Central memory CD8-positive, alpha-beta T cell (primary cell): Measurements from ENCODE around the gene NFIL3.

ENCODE experiments used
- ATAC-seq: fragments of 150-1000 bp; cut with Tn5 transposase; replicated peaks from 2 replicates; pipeline ENCODE4 v1.10.0; 2022; ENCODE audit warnings: mild to moderate bottlenecking, moderate FRiP score, moderate number of reproducible peaks; ENCODE audit not compliant: poor library complexity, severe bottlenecking; ENCODE audit errors: extremely low read depth
- DNase-seq, 2 donors: peaks; one replicate each; pipeline ENCODE4 v3.0.0; 2021; ENCODE audit warnings: low spot score in 2 of 2
- H3K27ac Mint-ChIP-seq: one replicate; pipeline ENCODE4 v1.8.0; 2022; ENCODE audit warnings: low read depth, mild to moderate bottlenecking, moderate library complexity, mixed read lengths
- H3K27me3 Mint-ChIP-seq: one replicate; pipeline ENCODE4 v1.8.0; 2022; ENCODE audit warnings: mixed read lengths
- H3K36me3 Mint-ChIP-seq: one replicate; pipeline ENCODE4 v1.8.0; 2022; ENCODE audit warnings: mild to moderate bottlenecking, moderate library complexity, mixed read lengths; ENCODE audit not compliant: insufficient read depth
- H3K4me1 Mint-ChIP-seq: one replicate; pipeline ENCODE4 v1.8.0; 2022; ENCODE audit warnings: mixed read lengths
- H3K4me3 Mint-ChIP-seq: one replicate; pipeline ENCODE4 v1.8.0; 2022; ENCODE audit warnings: mild to moderate bottlenecking, moderate library complexity, mixed read lengths
- H3K9me3 Mint-ChIP-seq: one replicate; pipeline ENCODE4 v1.8.0; 2022; ENCODE audit warnings: mixed read lengths

Gene NFIL3

DNA sequence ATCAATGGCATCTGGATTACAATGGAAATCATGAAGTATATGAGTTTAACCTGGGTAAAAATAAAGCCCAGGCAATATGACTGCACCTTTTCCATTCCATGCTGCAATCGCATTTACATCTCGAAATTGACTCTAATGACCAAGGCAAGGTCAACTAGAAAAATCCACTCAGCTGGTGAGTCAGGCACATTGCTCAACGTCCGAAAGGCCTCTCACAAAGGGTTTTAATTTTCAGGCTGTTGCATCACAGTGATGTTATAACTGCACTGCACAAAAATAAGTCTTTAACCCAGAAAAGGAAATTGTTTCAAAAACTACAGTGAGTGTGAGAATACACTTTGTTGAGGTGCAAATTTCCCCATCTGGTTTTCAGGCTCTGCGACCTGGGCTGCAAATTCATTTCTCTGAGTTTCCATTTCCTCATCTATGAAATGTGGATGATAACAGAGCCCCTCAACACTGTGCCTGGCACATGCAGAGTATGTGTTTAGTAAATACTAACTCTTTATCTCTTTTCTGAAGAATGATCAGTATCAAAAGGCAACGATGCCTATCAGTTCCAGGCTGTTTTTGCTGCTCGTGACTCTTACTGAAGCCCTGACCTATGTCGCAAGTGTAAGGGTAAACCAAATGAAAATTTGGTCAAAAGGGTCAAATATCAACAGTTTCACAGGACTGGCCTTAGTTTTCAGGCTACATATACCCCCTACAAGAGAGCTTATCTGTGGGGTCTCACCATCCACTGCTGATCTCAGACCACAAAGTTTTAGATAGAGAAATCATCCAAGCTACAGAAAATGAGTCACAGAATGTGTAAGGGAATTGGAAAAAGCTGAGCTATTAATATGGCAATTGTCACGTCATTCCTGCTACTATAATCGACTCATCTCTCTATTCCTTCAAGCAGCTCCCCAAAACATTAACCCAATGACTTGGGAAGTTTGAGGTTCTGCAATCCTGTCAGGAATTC is 4.1 kb downstream of the NFIL3 start:
- Mint-ChIP-seq H3K9me3 (no peaks in the 10 kb centered on the region), H3K4me1 (peaks cover 22% of the 10 kb centered on the region), H3K27ac (no peak overlapping the region), H3K4me3 (no peak overlapping the region), H3K36me3 (peaks cover 9% of the 10 kb centered on the region), H3K27me3 (peaks cover 20% of the 10 kb centered on the region)
- ATAC-seq (no peak), DNase-seq (no peak)

DNA sequence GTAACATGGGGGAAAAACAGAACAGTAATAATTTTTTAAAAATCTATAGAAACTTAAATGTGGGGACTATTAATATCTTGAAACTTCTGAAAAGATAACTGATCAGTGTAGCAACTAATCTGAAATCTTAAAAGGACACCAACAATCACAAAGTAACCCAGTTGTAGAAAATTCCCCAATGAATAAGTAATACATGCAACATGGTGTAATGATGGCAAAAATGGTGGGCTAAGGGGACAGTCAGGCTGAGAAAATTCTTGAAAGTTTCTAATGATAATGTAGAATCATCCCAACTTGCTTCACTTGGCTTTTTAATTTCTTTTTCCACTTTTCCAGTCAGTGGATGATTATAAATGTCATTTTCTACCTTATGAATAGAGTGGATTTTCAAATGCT is 5.4 kb downstream of the NFIL3 start:
- peaks cover 7% of the 10 kb centered on the region for H3K36me3 Mint-ChIP-seq
- peaks cover 24% of the 10 kb centered on the region for H3K4me1 Mint-ChIP-seq
- no peak for ATAC-seq
- H3K4me3 Mint-ChIP-seq = no peak overlapping the region
- peaks cover 20% of the 10 kb centered on the region for H3K27me3 Mint-ChIP-seq
- DNase-seq = no peak
- no peaks in the 10 kb centered on the region for H3K9me3 Mint-ChIP-seq
- no peak overlapping the region for H3K27ac Mint-ChIP-seq

DNA sequence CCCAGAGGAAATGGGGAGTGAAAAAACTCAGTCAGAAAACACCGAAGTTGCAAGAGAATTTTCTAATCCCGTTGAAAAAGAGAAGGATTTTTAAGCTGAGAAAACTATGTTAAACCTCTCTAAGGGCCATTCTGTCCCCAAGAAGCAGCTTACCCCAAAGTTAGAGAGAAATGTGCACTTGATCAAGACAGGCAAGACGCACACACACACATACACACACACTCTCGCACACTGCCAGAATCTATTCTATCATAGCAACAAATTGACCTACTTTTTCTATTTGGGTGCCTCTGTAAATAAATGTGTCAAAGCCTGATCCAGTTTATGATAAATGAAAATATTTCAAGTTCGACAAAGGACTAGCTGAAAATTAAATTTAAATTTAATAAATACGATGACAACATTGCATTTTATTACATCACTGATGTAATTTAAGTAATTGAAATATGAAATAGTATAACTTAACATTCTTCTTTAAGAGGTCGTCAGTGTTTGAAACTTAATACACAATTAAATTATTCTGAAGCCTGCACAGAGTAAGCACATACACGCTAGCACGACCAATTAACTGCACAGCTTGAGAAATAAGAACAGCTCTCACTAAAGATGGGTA is 5.9 kb downstream of the NFIL3 start:
- Mint-ChIP-seq H3K27ac (no peak overlapping the region), H3K27me3 (peaks cover 20% of the 10 kb centered on the region), H3K9me3 (no peaks in the 10 kb centered on the region), H3K4me1 (peaks cover 19% of the 10 kb centered on the region), H3K4me3 (no peak overlapping the region), H3K36me3 (peaks cover 2% of the 10 kb centered on the region)
- DNase-seq = no peak
- no peak for ATAC-seq

DNA sequence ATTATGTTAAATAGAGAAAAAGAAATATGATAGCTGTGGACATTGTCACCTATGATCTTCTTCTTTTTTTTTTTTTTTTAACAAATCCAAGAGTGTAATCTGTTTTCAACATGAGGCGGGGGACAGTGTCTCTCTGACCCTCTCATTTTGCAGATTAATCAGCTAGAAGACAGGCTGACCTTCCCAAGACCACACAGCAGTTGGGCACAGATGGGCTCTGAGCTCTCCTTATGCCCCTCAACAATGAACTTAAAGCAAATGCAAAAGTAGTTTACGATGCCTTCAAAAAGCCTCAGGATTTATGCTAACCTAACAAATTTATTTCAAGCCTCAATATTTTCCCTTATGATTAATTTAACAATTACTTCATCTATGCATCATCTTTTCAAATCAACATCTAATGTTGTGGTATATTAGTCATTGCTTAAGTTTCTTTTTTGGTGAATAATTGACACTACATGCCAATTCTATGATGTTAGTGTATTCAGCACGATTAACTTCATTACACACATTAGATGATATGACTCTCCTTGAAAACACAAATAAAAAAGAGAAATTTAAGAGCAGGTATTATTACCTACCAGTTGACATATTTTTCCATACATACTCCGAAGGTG is 7.4 kb downstream of the NFIL3 start:
- DNase-seq = no peak
- Mint-ChIP-seq H3K36me3 (no peaks in the 10 kb centered on the region), H3K4me3 (no peak overlapping the region), H3K27ac (no peak overlapping the region), H3K9me3 (no peaks in the 10 kb centered on the region), H3K27me3 (peaks cover 13% of the 10 kb centered on the region), H3K4me1 (peaks cover 7% of the 10 kb centered on the region)
- ATAC-seq = no peak

DNA sequence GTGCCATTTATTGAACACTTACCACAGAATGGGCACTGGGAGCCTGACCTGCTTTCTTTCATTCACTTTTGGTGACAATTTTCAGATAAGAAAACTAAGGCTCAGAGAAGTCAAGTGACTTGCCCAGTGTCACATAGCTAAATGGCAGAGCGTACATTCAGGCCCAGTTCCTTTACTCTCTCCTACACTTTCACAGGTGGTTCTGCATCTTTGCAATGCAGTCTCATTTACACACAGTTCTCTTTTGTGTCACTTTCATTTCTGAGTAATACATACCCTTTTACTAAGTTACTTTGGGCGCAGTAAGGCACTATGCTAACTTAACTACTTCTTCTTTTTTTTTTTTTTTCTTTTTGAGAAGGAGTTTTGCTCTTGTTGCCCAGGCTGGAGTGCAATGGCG is 8.3 kb downstream of the NFIL3 start:
- no peak overlapping the region for H3K4me3 Mint-ChIP-seq
- H3K27ac Mint-ChIP-seq = no peak overlapping the region
- no peaks in the 10 kb centered on the region for H3K9me3 Mint-ChIP-seq
- H3K36me3 Mint-ChIP-seq = peaks cover 3% of the 10 kb centered on the region
- no peak for DNase-seq
- ATAC-seq = peak; percentile 56
- H3K27me3 Mint-ChIP-seq = peaks cover 7% of the 10 kb centered on the region
- H3K4me1 Mint-ChIP-seq = peaks cover 13% of the 10 kb centered on the region

DNA sequence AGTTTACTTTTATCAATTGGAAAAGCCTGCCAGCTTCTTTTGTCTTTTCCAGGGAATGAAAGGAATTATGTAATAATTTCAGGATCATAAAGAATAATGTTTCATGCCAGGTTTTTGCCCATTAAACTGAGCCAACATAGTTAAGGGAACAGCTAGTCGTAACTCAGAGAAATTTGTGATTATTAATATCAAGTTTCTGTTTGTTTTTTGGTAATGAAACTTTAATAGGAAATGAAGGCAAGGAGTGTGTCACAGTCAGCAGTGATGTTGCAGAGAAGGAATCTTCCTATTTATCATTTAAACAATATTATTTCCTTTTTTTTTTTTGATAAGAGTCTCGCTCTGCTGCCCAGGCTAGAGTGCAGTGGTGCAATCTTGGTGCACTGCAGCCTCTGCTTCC is 10.7 kb downstream of the NFIL3 start:
- no peak overlapping the region for H3K4me3 Mint-ChIP-seq
- H3K27ac Mint-ChIP-seq = no peak overlapping the region
- no peak for ATAC-seq
- H3K27me3 Mint-ChIP-seq = no peaks in the 10 kb centered on the region
- no peaks in the 10 kb centered on the region for H3K9me3 Mint-ChIP-seq
- DNase-seq = no peak
- H3K36me3 Mint-ChIP-seq = peaks cover 6% of the 10 kb centered on the region
- peaks cover 13% of the 10 kb centered on the region for H3K4me1 Mint-ChIP-seq

DNA sequence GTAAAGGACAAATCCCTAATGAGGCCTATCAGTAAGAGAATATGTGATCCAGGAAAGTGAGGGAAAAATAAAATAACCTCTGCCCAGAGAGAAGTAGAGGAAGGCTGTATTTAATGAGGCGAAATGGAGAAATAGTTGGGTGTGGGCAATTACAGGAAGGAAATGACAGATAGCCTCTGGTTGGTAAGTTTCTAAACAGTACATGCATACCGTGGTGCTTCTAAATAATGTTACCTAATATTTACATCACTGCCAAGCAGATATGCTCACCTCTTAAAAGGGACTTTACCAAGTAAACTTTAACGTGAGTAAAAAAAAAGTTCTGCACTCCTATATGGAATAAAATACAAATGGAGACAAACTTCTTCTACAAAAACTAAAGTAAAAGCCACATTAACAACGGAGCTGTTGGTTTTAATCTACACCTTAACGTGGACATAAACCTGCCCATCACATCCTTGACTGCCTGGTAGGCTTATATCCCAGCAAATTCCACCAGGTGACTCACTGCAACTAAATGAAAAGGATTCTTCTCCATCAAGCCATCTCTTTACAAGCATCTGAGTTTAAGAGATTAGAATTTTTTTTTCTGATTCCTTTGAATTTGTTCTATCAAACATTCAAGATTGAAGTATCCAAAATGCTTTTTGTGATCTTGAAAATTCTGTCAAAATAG is 12.4 kb downstream of the NFIL3 start:
- ATAC-seq (peak; percentile 32), DNase-seq (no peak)
- Mint-ChIP-seq H3K27me3 (no peaks in the 10 kb centered on the region), H3K4me3 (no peak overlapping the region), H3K36me3 (peaks cover 8% of the 10 kb centered on the region), H3K4me1 (peaks cover 13% of the 10 kb centered on the region), H3K27ac (no peak overlapping the region), H3K9me3 (no peaks in the 10 kb centered on the region)

DNA sequence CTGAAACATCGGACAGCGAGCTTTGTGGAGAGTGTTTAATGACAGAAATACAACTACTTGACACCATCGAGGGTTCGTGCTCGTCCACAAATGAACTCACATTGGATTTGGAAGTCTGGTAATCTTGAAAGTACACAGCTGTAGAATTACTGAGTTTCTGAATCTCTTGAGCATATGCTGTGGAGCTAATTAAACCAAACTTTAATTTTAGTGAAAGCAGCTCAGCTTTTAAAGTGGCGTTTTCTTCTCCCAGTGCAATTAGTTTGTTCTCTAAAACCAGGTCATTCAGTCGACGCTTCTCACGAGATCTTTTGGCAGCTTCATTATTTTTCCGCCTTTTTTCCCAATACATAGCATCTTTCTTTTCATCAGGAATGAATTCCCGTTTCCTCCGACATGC is 13.5 kb downstream of the NFIL3 start:
- Mint-ChIP-seq H3K4me1 (peaks cover 13% of the 10 kb centered on the region), H3K27me3 (no peaks in the 10 kb centered on the region), H3K4me3 (no peak overlapping the region), H3K9me3 (no peaks in the 10 kb centered on the region), H3K36me3 (peaks cover 8% of the 10 kb centered on the region), H3K27ac (no peak overlapping the region)
- no peak for ATAC-seq
- no peak for DNase-seq

DNA sequence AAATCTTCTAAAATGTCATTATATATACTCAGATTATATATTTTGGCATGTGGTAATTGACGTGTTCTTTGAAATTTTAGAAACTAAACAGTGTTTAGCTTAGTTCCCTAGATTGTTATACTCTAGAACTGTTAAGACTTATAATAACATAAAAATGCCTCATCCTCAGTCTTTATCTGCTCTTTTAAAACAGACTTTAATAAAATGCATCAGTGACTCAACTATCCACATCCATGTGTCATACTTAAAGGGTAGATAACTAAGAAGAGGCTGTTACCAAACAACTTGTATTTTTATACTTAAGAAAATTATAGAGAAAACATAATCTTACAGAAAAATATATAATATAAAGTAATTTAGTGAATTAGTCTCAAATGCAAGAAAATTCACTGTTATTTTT is 15.2 kb downstream of the NFIL3 start:
- ATAC-seq = no peak
- Mint-ChIP-seq H3K27me3 (no peaks in the 10 kb centered on the region), H3K9me3 (no peaks in the 10 kb centered on the region), H3K27ac (no peak overlapping the region), H3K4me1 (peaks cover 12% of the 10 kb centered on the region), H3K4me3 (no peak overlapping the region), H3K36me3 (peaks cover 10% of the 10 kb centered on the region)
- DNase-seq = no peak

DNA sequence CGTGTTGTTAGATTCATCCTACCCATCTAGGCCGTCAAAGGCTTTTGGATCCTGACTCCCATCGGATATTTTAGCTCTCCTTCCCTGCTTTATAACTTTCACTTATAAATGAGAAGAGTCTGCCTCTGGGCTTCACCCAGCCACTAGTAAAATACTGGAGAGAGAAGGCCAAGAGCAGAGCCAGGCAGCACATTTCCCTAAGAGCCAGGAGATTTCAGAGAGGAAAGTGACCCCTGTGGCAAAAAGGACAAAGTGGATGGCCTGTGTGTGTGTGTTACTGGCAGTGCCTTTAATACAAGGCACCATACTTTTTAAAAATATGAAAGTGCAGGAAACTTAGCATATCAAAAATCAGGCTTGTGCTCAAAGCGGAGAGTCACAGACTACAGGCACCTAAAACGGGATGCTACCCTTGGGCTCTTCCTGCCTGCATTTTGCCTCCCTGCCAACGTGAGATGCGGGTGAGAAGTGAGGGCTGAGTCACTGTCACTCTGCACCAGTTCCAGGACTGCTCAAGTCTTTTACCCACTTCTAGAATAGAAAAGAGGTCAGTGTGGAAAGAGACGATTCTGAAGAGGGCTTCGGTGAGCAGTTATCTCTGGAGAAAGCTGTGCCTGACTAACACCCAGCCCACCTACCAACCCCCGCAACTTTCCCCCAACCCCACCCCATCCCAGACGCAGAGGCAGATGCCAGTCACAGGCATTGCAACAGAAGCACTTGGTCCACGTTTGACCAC is 15.9 kb downstream of the NFIL3 start:
- H3K36me3 Mint-ChIP-seq = peaks cover 10% of the 10 kb centered on the region
- no peaks in the 10 kb centered on the region for H3K27me3 Mint-ChIP-seq
- H3K9me3 Mint-ChIP-seq = no peaks in the 10 kb centered on the region

DNA sequence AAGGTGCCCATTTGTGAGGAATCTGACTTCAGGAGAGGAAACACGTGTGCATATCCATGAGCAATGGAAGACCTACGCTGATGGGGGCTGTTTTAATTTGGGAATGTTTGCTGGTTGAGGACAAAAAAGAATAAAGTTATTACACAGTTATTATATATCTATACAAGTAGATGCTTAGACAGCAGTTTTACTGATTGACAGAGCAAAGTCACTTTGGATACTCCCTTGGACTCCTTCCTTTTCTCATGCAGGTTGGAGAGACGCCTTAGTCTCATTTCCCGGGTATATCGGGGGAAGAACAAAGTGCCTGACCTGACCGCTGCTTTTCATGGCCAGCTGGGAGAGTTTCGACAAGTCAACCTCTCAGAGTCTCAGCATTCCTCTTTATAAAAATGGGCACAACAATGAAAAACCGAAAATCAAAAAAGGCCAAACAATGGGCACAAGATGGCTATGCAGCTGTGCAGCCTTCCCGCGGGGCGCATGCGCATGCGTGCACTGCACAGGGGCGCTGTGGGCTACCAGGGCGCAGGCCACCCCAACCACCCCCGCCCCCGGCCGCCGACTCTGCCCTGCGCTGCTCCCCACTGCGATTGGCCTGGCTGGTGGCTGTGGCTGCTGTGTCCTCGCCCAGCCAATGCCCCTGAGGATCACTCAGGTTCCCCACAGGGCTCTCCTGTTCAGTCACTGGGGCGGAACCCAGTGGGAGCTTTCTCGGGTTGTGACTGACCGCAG is 18.1 kb downstream of the NFIL3 start:
- peaks cover 12% of the 10 kb centered on the region for H3K27me3 Mint-ChIP-seq
- no peak for DNase-seq
- no peak overlapping the region for H3K27ac Mint-ChIP-seq
- H3K36me3 Mint-ChIP-seq = peaks cover 6% of the 10 kb centered on the region
- H3K4me1 Mint-ChIP-seq = peaks cover 7% of the 10 kb centered on the region
- H3K9me3 Mint-ChIP-seq = no peaks in the 10 kb centered on the region
- no peak overlapping the region for H3K4me3 Mint-ChIP-seq
- no peak for ATAC-seq

More for the DNA sequence above, 15.9 kb downstream of the NFIL3 start:
- H3K27ac Mint-ChIP-seq = no peak overlapping the region
- DNase-seq = no peak
- H3K4me3 Mint-ChIP-seq = no peak overlapping the region
- no peak for ATAC-seq
- peaks cover 13% of the 10 kb centered on the region for H3K4me1 Mint-ChIP-seq
